Measurements from ENCODE around the gene DTD2.
A peak's percentile ranks its signal among the peaks of the same experiment; 100 is the strongest.
"Not testable (repeated sequence)": the region's sequence is repeated elsewhere in the genome, so short reads cannot be mapped to it uniquely, and the experiment has no call there.

Gene DTD2

GRCh38 chr14:31442284-31442683, 15.0 kb downstream of the DTD2 start:
- no peak for DNase-seq (ENCODE audit: low read depth in 2 of 2, low spot score in 1 of 2)

- no peak for DNase-seq (ENCODE audit: low read depth in 2 of 2, low spot score in 1 of 2)
Observed at GRCh38 chr14:31441273-31442111, 15.8 kb downstream of the DTD2 start.

GRCh38 chr14:31440280-31440679, 17.0 kb downstream of the DTD2 start:
- DNase-seq (ENCODE audit: low read depth in 2 of 2, low spot score in 1 of 2): no peak

- no peak for DNase-seq (ENCODE audit: low read depth in 2 of 2, low spot score in 1 of 2)
Observed at GRCh38 chr14:31439561-31439960, 17.7 kb downstream of the DTD2 start.

GRCh38 chr14:31437045-31437691, 20.1 kb downstream of the DTD2 start:
- not testable (repeated sequence) for DNase-seq (ENCODE audit: low read depth in 2 of 2, low spot score in 1 of 2)

GRCh38 chr14:31435276-31435675, 22.0 kb downstream of the DTD2 start:
- no peak for DNase-seq (ENCODE audit: low read depth in 2 of 2, low spot score in 1 of 2)

- no peak for DNase-seq (ENCODE audit: low read depth in 2 of 2, low spot score in 1 of 2)
Observed at GRCh38 chr14:31430634-31431264, 26.6 kb downstream of the DTD2 start.

GRCh38 chr14:31429791-31430190, 27.5 kb downstream of the DTD2 start:
- no peak for DNase-seq (ENCODE audit: low read depth in 2 of 2, low spot score in 1 of 2)

GRCh38 chr14:31428011-31428410, 29.3 kb downstream of the DTD2 start:
- DNase-seq (ENCODE audit: low read depth in 2 of 2, low spot score in 1 of 2): no peak

- DNase-seq (ENCODE audit: low read depth in 2 of 2, low spot score in 1 of 2): no peak
Observed at GRCh38 chr14:31426663-31427062, 30.6 kb downstream of the DTD2 start.

- DNase-seq (ENCODE audit: low read depth in 2 of 2, low spot score in 1 of 2): no peak
Observed at GRCh38 chr14:31425905-31426304, 31.4 kb downstream of the DTD2 start.

GRCh38 chr14:31421200-31421599, 36.1 kb downstream of the DTD2 start:
- no peak for DNase-seq (ENCODE audit: low read depth in 2 of 2, low spot score in 1 of 2)

GRCh38 chr14:31420319-31421111, 36.8 kb downstream of the DTD2 start, which contains the start of gene HEATR5A:
TSS of gene HEATR5A (minus strand) at chr14:31420550. CDS start at chr14:31402975, 17,575 bp downstream.
- peak; percentile 84 to 86 for DNase-seq (ENCODE audit: low read depth in 2 of 2, low spot score in 1 of 2)

GRCh38 chr14:31419967-31420318, 37.4 kb downstream of the DTD2 start:
- no peak for DNase-seq (ENCODE audit: low read depth in 2 of 2, low spot score in 1 of 2)

GRCh38 chr14:31419179-31419966, 37.9 kb downstream of the DTD2 start:
- no peak for DNase-seq (ENCODE audit: low read depth in 2 of 2, low spot score in 1 of 2)

- DNase-seq (ENCODE audit: low read depth in 2 of 2, low spot score in 1 of 2): no peak
Observed at GRCh38 chr14:31418440-31418839, 38.9 kb downstream of the DTD2 start.

- no peak for DNase-seq (ENCODE audit: low read depth in 2 of 2, low spot score in 1 of 2)
Observed at GRCh38 chr14:31414190-31414833, 43.0 kb downstream of the DTD2 start.

- no peak for DNase-seq (ENCODE audit: low read depth in 2 of 2, low spot score in 1 of 2)
Observed at GRCh38 chr14:31411218-31411727, 46.0 kb downstream of the DTD2 start.

GRCh38 chr14:31410048-31410650, 47.2 kb downstream of the DTD2 start:
- no peak for DNase-seq (ENCODE audit: low read depth in 2 of 2, low spot score in 1 of 2)

Data from stimulated activated CD8-positive, alpha-beta memory T cell treated with anti-CD3 and anti-CD28 coated beads, Interleukin-4, amount 100 ng/mL, for 1 hour (primary cell).